GM19397 (cell line): ENCODE data around the gene JAK1.
"Not testable (repeated sequence)": the region's sequence is repeated elsewhere in the genome, so short reads cannot be mapped to it uniquely, and the experiment has no call there.

Experiments
- ATAC-seq: cut with Tn5 transposase; IDR thresholded peaks from one replicate; pipeline ENCODE4 v1.9.1; 2021; ENCODE audit warnings: mild to moderate bottlenecking, moderate library complexity; ENCODE audit not compliant: unreplicated experiment

The JAK1 gene

GRCh38 chr1:64966158-64966971 lies at the start of gene JAK1:
Gene JAK1, minus strand, starts transcription at chr1:64966549. Its CDS starts 80,285 bp downstream, at chr1:64886264.
- peak; percentile 82 for ATAC-seq

DNA sequence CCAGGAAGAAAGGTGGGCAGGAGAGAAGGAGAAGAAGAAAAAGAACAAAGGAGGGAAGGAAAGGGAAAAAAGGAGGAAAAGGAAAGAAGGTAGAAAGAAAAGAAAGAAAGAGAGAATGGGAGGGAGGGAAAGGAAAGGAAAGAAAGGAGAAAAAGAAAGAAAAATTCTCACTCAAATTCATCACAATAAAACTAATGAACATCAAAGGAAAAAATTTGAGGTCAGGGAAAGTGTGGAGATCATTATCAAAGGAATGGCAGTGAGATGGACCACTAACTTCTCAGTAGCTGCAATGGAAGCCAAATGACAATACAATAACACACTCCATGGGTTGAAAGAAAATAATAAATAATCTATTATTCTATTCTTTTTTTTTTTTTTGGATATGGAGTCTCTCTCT lies 48.0 kb upstream of the JAK1 start:
- ATAC-seq: no peak

GRCh38 chr1:65011983-65012382 lies 45.6 kb upstream of the JAK1 start:
- no peak for ATAC-seq

GRCh38 chr1:65009724-65010420 lies 43.5 kb upstream of the JAK1 start:
- ATAC-seq: no peak

DNA sequence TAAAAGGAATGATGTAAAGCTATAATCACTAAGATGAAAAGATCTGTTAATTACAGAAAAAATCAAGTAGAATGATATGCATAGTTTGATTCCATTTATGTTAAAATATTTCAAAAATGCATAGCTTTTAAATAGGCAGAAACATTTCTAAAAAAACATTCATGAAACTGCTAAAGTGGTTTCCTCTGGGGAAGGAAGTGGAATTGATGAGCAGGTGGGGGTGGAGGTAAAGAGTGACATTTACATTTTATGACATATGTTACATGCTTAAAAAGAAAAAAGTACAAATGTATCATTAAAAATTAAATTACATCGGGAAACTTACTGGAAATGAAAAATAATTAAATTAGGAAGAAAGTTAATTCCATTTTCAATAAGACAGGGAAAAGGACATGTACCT lies 42.8 kb upstream of the JAK1 start:
- ATAC-seq: no peak

GRCh38 chr1:65006806-65007205 lies 40.5 kb upstream of the JAK1 start:
- ATAC-seq: no peak

GRCh38 chr1:65003316-65003664 lies 36.9 kb upstream of the JAK1 start:
- ATAC-seq: no peak

DNA sequence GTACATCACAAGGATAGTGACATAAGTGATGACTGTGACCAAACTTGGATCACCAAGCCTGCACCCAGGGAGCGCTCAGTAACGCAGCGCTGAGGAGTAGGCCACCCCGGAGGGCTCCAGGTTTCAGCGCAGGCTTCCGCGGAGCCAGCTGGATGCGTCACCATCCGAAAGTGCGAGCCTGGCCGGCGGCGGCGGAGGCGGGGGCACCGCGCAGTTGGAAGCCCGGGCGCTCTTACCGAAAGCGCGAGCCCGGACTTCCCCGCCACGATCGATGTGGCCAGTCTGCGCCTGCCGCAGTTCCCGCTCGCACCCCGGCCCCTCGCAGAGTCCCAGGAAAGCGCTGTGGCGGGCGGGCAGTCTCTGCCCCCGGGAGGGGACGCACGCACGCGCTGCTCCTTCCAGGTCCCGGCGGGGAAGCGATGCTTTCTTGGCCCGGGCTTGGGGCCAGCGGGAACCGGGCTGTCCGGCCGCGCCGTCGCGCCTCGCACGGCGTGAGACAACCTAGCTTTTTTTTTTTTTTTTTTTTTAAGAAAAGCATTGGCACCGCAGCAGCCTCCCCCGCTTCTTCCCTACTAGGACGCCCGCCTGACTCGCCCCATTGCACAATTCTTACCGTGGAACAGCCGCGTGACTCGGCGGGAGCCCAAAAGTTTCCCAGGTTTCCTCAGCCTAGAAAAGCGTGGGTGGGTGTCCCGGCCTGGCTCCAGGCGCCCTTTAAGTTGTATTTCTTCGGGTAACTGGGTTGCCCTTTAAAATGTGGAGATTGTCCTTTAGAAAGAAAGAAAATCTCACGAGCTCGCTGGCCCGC lies 36.4 kb upstream of the JAK1 start:
- ATAC-seq: peak; percentile 77

- ATAC-seq: no peak
Measured at GRCh38 chr1:65002156-65002507, 35.8 kb upstream of the JAK1 start.

DNA sequence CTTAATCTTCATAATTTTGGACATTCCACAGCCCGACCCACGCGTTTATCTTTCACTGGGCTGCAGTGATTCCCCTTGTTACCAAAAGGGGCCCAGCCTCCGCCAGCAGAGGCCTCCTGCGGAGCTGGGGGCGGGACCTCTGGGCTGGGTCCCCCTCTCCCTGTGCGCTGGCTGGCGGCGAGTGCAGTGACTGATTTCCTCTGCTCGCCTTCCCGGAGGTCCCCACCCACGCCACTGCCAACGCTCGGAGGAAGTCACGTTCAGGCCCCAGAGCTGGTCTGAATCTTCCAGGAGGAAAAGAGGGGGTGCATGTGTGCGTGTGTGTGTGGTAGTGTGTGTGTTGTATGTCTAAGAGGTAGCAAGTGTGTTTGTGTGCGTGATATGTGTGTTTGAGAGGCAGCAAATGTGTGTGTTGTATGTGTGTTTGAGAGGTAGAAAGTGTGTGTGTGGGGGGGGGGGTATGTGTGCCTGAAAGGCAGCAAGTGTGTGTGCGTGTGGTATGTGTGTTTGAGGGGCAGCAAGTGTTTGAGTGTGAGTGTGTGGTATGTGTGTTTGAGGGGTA lies 35.0 kb upstream of the JAK1 start:
- ATAC-seq: no peak

- ATAC-seq: not testable (repeated sequence)
Measured at GRCh38 chr1:64998425-64998948, 32.1 kb upstream of the JAK1 start.

- ATAC-seq: no peak
Measured at GRCh38 chr1:64996541-64997257, 30.4 kb upstream of the JAK1 start.

- no peak for ATAC-seq
Measured at GRCh38 chr1:64995316-64995715, 29.0 kb upstream of the JAK1 start.

- ATAC-seq: peak; percentile 82
Measured at GRCh38 chr1:64986903-64987871, 20.8 kb upstream of the JAK1 start.

DNA sequence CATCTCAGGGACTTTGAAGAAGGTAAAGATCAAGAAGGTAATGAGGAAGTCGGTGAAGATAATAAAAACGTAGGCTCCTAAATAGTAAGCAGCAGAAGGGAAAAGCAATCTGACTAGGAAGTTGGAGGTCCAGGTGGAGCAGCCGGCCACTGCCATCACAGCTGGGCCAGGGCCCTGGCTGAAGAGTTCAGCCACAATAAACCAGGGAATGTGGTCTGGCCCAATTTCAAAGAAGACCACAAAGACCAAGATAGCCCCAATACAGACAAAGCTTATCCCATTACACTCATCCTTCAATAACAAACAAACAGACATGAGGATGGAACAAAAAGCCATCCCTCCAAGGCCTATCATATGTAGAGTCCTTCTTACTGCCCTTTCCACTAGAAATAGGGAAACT lies 18.4 kb upstream of the JAK1 start:
- no peak for ATAC-seq

GRCh38 chr1:64984106-64984505 lies 17.8 kb upstream of the JAK1 start:
- no peak for ATAC-seq

DNA sequence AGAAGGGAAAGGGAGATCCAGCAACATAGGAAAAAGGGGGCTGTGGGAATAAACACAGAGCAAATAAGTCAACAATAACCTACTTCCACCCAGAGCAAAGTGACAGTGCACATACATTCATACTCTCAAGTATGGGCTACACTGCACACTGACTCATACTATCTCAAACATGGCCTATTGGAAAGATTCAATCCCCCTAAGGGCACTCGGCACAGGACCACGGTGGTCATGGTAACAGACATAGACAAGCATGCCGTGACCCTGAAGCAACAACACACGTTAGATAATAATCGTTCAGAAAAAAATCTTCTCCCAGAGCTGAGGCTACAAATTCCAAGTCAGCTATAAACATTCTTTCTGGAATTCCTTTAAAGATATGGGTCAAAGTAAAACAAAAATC lies 16.8 kb upstream of the JAK1 start:
- no peak for ATAC-seq

DNA sequence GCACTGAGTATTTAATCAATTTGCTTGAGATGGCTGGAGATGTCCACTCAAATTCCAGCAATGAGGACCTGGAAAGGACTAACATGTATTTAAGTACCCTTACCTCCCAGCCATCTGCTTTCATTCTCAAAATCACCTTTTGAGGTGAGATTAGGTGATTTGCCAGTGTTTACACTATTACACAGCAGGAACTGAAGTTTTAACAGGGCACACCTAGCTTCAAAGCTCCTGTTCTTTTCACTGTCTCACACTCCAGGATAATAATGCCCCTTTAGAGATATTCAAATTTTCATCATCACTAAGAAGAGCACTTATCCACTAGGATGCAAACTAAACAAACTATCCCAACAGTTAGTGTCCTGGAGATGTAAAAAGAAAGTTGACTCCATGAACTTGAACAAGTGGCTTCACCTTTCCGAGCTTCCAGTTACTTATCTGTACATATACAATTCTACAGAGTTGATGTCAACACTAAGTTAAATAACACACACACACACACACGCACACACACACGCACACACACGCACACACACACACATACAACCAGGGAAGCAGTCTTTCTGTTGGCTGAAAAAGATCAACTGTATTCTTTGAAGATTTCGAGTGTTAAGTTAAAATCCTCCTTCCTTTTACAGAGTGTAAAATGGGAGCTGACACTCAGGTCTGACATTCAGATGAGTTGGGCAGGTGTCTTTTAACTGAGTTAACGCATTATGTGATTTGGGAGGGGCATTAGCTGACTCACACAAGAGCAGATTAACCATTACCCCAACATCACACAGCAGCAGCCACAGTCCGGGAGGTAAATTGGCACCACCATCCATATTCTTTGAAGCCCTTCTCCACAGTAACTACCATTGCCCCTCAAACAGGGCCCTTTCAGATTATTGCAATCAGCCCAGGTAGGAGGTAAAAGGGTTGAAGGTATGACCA lies 15.5 kb upstream of the JAK1 start:
- ATAC-seq: no peak
